GM08714 (cell line): ENCODE data around the gene CRYL1.

Source experiments
- H3K4me3 ChIP-seq: fragments of 200-500 bp; sonication (Bioruptor generic); 2 replicates; pipeline ENCODE4 v1.5.1; 2014; ENCODE audit warnings: mild to moderate bottlenecking, low read length, inconsistent platforms
- ZNF274 ChIP-seq: IDR thresholded peaks from 2 replicates; pipeline ENCODE4 v1.6.1; 2012; ENCODE audit warnings: mild to moderate bottlenecking, low read depth, low read length

The CRYL1 gene

GRCh38 chr13:20416223-20416745, 109.4 kb downstream of the CRYL1 start:
- TF ChIP-seq ZNF274 = no peak
- no peak overlapping the region for H3K4me3 ChIP-seq

- H3K4me3 ChIP-seq = no peak overlapping the region
- TF ChIP-seq ZNF274 = no peak
Measured at GRCh38 chr13:20415694-20416107, 110.0 kb downstream of the CRYL1 start.

GRCh38 chr13:20415306-20415679, 110.4 kb downstream of the CRYL1 start:
- H3K4me3 ChIP-seq = no peak overlapping the region
- no peak for TF ChIP-seq ZNF274

- no peak for TF ChIP-seq ZNF274
- H3K4me3 ChIP-seq = no peak overlapping the region
Measured at GRCh38 chr13:20414546-20415305, 110.9 kb downstream of the CRYL1 start.

- no peak overlapping the region for H3K4me3 ChIP-seq
- no peak for TF ChIP-seq ZNF274
Measured at GRCh38 chr13:20412691-20413355, 112.8 kb downstream of the CRYL1 start.

GRCh38 chr13:20411638-20412342, 113.9 kb downstream of the CRYL1 start:
- H3K4me3 ChIP-seq = no peak overlapping the region; the same call in 1 of the 2 replicates
- TF ChIP-seq ZNF274 = no peak

- no peak overlapping the region for H3K4me3 ChIP-seq
- TF ChIP-seq ZNF274 = no peak
Measured at GRCh38 chr13:20410726-20411125, 114.9 kb downstream of the CRYL1 start.

GRCh38 chr13:20408181-20408580, 117.5 kb downstream of the CRYL1 start:
- no peak for TF ChIP-seq ZNF274
- no peak overlapping the region for H3K4me3 ChIP-seq

GRCh38 chr13:20407759-20408158, 117.9 kb downstream of the CRYL1 start:
- TF ChIP-seq ZNF274 = no peak
- no peak overlapping the region for H3K4me3 ChIP-seq

GRCh38 chr13:20405691-20406090, 120.0 kb downstream of the CRYL1 start:
- TF ChIP-seq ZNF274 = no peak
- H3K4me3 ChIP-seq = no peak overlapping the region

GRCh38 chr13:20404488-20405222, 121.0 kb downstream of the CRYL1 start:
- H3K4me3 ChIP-seq = no peak overlapping the region
- no peak for TF ChIP-seq ZNF274

- TF ChIP-seq ZNF274 = no peak
- no peak overlapping the region for H3K4me3 ChIP-seq
Measured at GRCh38 chr13:20403826-20404225, 121.8 kb downstream of the CRYL1 start.

- H3K4me3 ChIP-seq = no peak overlapping the region
- TF ChIP-seq ZNF274 = no peak
Measured at GRCh38 chr13:20402881-20403280, 122.8 kb downstream of the CRYL1 start.
